GM19351 (cell line): ENCODE results near the gene TJAP1.

Source experiments
- ATAC-seq: cut with Tn5 transposase; IDR thresholded peaks from one replicate; pipeline ENCODE4 v1.9.1; 2021; ENCODE audit warnings: mild to moderate bottlenecking, moderate library complexity; ENCODE audit not compliant: unreplicated experiment

Gene TJAP1, protein sequence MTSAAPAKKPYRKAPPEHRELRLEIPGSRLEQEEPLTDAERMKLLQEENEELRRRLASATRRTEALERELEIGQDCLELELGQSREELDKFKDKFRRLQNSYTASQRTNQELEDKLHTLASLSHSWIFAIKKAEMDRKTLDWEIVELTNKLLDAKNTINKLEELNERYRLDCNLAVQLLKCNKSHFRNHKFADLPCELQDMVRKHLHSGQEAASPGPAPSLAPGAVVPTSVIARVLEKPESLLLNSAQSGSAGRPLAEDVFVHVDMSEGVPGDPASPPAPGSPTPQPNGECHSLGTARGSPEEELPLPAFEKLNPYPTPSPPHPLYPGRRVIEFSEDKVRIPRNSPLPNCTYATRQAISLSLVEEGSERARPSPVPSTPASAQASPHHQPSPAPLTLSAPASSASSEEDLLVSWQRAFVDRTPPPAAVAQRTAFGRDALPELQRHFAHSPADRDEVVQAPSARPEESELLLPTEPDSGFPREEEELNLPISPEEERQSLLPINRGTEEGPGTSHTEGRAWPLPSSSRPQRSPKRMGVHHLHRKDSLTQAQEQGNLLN

GRCh38 chr6:43477235-43478007 lies at the start of gene TJAP1:
Gene TJAP1, plus strand, starts transcription at chr6:43477570. Its CDS starts 21,432 bp downstream, at chr6:43499002.
- ATAC-seq, result peak; percentile 97

GRCh38 chr6:43428112-43428570 lies 49.2 kb upstream of the TJAP1 start:
- ATAC-seq, result no peak

DNA sequence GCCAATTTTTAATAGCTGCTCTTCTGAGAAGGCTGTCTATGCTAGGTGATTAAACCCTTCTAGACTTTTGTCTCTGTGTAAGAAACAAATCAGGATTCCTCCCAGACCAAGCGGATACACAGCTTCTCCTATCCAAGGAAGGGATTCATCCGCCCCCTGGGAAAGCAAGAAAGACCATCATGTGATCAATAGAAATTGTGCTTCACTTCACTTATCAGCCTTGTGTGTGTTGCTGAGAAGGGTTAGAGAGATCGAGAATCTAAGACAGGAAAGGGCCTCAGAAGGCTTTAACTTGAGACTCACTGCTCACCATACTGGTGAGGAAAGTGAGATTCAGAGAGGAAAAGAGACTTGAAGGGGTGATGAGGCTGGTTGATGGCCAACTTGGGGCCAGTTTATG lies 48.5 kb upstream of the TJAP1 start:
- ATAC-seq, result no peak

DNA sequence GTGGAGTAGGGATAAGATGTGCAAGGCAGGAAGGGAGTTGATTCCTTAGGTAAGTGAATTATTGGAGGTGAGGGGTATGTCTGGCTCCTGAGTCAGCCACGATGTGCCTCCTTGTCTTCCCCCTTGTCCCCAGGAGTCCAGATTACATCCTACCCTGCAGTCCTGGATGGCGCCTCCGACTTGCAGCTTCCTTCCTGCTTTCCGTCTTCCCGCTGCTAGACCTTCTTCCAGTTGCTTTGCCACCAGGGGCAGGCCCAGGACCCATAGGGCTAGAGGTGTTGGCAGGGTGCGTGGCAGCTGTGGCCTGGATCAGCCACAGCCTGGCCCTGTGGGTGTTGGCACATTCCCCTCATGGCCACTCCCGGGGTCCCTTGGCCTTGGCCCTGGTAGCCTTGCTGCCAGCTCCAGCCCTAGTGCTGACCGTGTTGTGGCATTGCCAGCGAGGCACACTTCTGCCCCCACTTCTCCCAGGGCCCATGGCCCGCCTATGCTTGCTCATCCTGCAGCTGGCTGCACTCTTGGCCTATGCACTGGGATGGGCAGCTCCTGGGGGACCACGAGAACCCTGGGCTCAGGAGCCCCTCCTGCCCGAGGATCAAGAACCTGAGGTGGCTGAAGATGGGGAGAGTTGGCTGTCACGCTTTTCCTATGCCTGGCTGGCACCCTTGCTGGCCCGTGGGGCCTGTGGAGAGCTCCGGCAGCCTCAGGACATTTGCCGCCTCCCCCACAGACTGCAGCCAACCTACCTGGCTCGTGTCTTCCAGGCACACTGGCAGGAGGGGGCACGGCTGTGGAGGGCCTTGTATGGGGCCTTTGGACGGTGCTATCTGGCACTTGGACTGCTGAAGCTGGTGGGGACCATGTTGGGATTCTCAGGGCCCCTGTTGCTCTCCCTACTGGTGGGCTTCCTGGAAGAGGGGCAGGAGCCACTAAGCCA lies 45.1 kb upstream of the TJAP1 start:
- ATAC-seq, result no peak

DNA sequence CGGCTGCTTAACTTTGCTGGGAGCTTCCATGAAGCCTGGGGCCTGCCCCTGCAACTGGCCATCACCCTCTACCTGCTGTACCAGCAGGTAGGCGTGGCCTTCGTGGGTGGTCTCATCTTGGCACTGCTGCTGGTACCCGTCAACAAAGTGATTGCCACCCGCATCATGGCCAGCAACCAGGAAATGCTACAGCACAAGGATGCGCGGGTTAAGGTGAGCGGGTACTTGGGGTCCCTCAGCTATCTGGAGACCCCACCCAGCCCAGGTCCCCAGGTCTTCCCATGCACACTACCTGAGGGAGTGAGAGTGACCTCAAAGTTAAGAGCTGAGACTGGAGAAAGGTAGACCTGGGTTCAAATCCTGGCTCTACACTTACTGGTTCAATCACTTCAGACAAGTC lies 44.2 kb upstream of the TJAP1 start:
- no peak for ATAC-seq

DNA sequence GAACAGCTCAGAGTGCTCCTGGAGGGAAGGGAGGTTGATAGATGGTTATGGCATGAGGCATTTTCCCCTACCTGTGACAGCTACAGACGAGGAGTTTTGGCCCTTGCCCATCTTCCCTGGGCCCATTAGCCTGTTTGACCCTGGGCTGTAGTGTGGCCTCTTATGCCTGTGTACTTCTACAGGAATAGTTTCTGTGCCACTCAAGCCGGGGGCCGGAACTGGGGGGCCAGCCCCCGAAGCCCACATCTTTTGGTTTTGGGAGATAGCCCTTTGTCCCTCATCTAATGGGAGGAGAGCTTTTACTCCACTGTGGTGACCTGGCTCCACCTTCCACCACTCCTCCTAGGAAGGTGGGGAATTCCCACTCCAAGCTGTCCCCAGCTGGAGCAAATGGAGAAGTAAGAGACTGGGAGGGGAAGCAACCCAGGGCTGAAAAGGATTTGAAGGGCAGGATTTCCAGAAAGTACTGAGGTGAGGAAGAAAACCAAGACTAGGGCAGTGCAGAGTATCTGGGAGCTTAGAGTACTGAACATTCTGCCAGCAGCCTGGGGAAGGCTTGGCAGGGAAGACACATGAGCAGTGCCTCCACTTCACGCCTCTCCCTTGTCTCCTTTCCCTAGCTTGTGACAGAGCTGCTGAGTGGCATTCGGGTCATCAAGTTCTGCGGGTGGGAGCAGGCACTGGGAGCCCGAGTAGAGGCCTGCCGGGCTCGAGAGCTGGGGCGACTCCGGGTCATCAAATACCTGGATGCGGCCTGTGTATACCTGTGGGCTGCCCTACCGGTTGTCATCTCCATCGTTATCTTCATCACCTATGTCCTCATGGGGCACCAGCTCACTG lies 43.1 kb upstream of the TJAP1 start:
- no peak for ATAC-seq

GRCh38 chr6:43434943-43435342 lies 42.4 kb upstream of the TJAP1 start:
- ATAC-seq, result no peak

DNA sequence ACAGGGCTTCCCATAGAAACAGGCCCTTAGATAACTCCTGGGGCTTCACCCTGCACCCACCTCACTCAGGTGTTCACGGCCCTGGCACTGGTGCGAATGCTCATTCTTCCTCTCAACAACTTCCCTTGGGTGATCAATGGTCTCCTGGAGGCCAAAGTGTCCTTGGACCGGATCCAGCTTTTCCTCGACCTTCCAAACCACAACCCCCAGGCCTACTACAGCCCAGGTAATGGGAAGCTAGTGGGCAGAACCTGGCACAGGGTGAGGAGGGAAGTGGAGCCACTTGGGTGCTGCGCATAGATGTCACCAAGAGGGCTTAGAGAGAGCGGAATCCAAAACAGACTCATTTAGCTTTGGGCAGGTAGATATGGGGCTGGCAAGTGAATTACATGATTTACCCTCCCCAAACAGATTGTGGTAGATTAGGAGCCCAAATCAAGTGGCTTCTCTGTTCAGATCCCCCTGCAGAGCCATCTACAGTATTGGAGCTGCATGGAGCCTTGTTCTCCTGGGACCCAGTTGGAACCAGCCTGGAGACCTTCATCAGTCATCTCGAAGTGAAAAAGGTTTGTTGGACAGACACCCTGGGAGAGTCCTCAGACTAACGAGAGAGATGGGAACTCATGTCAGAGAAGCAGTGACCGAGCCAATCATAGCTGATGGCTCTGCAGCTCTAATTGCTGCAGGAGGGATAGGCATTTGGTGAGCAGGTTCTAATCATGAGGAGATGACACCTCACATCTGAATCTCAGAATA lies 41.5 kb upstream of the TJAP1 start:
- no peak for ATAC-seq

DNA sequence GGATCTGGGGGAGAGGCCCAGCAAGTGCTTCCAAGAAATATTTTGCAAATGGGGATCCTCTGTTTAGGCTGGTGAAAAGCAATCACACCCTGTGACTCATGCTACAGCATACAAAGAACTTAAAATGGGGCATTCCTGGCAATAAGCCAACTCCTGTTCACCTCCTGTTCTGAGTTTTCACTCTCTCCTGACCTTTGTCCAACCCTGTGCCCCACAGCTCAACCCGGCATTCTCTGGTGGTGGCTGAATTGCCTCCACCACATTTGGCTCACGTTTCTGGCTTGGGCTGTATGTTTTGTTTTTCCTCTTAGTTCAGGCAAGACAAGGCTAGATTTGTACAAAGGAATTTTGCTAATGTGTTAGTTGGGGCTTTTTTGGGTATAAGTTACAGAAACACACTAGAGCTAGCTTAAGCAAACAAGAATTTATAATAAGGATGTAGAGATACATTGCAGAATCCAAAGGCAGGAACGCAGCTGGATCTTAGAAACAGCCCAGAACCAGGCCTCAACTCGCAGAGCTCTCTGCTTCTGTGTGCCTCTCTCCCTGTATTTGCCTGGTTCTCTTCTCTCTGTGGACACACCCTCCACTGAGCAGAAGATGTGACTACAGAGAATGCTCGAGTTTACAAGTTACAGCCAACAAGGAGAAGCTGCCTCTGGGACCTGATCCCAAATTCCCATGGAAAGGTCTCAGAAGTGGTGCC lies 40.6 kb upstream of the TJAP1 start:
- ATAC-seq, result no peak

DNA sequence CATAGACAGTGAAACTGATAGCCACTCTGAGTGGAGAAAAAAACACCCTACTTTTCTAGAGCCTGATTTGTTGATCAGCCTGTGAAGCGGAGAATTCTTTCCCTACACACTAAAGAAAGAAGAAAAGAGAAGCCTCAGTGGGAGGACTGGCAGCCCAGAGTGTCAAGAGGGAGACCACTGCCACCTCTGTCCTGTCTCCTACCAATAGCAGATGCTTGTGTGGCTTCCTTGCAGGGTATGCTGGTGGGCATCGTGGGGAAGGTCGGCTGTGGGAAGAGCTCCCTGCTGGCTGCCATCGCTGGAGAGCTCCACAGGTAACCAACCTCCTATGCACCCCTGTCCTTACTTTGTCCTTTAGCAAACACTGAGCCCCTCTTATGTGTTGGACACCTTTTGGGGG lies 39.7 kb upstream of the TJAP1 start:
- ATAC-seq, result no peak

DNA sequence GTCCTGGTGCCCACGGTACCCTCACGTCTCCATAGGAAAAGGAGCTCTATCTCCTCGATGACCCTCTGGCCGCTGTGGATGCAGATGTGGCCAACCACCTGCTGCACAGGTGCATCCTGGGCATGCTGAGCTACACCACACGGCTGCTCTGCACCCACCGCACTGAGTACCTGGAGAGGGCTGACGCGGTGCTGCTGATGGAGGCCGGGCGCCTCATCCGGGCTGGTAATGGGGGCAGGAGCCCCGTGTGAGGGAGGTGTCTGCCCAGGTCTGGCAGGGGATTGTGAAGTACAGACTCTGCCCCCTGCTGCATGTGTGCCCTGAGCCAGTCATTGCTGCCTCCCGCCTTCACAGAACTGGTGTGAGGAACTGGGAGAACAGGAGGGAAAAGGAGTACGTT lies 34.4 kb upstream of the TJAP1 start:
- ATAC-seq, result no peak

DNA sequence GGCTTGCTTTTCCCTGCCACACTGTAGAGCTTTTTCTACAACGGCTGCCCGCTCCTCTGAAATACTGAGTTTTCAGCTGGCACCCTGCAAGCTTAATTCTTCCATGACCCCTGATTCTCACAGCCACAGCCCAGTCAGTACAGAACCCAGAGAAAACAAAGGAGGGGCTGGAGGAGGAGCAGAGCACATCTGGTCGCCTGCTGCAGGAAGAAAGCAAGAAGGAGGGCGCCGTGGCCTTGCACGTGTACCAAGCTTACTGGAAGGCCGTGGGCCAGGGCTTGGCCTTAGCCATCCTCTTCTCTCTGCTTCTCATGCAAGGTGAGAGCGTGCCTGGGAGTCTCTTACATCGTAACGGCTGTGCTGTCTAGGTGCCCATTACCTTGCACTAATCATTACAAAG lies 33.3 kb upstream of the TJAP1 start:
- no peak for ATAC-seq

DNA sequence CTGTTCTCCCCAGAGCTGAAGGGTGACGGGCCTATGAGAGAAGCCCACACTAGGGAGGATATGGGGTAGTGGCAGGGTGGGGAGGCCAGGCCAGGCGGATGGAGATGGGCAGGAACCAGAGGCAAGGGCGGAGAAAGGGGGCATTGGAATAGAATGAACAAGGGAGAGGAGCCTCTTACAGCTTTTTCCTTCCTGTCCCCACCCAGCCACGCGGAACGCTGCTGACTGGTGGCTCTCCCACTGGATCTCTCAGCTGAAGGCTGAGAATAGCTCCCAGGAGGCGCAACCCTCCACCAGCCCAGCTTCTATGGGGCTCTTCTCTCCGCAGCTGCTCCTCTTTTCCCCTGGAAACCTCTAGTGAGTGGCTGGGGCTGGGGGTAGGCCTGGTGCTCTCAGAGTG lies 32.8 kb upstream of the TJAP1 start:
- no peak for ATAC-seq

DNA sequence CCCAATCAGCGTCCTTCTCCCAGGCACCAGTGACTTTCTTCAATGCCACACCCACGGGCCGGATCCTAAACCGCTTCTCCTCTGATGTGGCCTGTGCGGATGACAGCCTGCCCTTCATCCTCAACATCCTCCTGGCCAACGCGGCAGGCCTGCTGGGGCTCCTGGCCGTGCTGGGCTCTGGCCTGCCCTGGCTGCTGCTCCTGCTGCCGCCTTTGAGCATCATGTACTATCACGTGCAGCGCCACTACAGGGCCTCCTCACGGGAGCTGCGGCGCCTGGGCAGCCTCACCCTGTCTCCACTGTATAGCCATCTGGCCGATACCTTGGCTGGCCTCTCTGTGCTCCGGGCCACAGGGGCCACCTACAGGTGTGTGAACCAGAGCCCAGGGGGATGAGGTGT lies 31.8 kb upstream of the TJAP1 start:
- ATAC-seq, result no peak

GRCh38 chr6:43447604-43448003 lies 29.8 kb upstream of the TJAP1 start:
- no peak for ATAC-seq

DNA sequence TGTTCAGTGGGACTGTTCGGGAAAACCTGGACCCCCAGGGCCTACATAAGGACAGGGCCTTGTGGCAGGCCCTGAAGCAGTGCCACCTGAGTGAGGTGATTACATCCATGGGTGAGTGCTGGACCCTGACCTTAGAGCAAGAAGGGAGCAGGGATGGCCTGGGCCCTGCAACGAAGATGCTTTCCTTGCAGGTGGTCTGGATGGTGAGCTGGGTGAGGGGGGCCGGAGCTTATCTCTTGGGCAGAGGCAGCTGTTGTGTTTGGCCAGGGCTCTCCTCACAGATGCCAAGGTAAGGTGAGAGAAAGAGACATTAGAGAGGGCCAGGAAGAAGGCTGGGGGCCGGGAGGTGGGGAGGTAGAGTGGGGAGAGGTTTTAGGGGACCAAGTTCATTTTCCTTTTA lies 28.5 kb upstream of the TJAP1 start:
- ATAC-seq, result no peak

GRCh38 chr6:43450699-43451131 lies 26.7 kb upstream of the TJAP1 start:
- ATAC-seq, result no peak

GRCh38 chr6:43451348-43451747 lies 26.0 kb upstream of the TJAP1 start:
- no peak for ATAC-seq
